Sigmoid colon (tissue), 7 donors: ENCODE data around the gene SKOR1. TPM values are rescaled to one million over a fixed set of nuclear protein-coding genes. Genes with fewer than 3 reads are reported as not detected.
A peak's percentile ranks its signal among the peaks of the same experiment; 100 is the strongest.

ENCODE experiments used
- DNase-seq: peaks from one replicate; pipeline ENCODE4 v3.0.0-alpha.2; 2019
- H3K27ac ChIP-seq, 4 donors: fragments of 200-600 bp; sonication (generic); one replicate each; pipeline ENCODE4 v1.5.1; 2016 to 2019; ENCODE audit warnings: mild to moderate bottlenecking in 1 of 4
- H3K27me3 ChIP-seq, 3 donors: fragments of 200-600 bp; sonication (generic); one replicate each; pipeline ENCODE4 v1.5.1; 2019; ENCODE audit warnings: mild to moderate bottlenecking in 1 of 3
- H3K36me3 ChIP-seq, 4 donors: fragments of 200-600 bp; sonication (generic); one replicate each; pipeline ENCODE4 v1.5.1; 2016 to 2019
- H3K4me1 ChIP-seq, 4 donors: fragments of 200-600 bp; sonication (generic); one replicate each; pipeline ENCODE4 v1.5.1; 2017 to 2019
- H3K4me3 ChIP-seq, 4 donors: fragments of 200-600 bp; sonication (generic); one replicate each; pipeline ENCODE4 v1.5.1; 2017 to 2019; ENCODE audit warnings: mild to moderate bottlenecking in 2 of 4, moderate library complexity in 1 of 4
- H3K9me3 ChIP-seq, 4 donors: fragments of 200-600 bp in 3 of 4; sonication (generic) in 3 of 4; one replicate each; pipeline versions ENCODE4 v1.5.1 to v1.6.1; 2013 to 2019
- EP300 ChIP-seq, 4 donors: sonication (generic); formaldehyde crosslinking; IDR thresholded peaks; one replicate each; pipeline ENCODE4 v1.6.1; 2017; ENCODE audit warnings: antibody characterized with exemption in 4 of 4
- POLR2A ChIP-seq, 2 donors: fragments of 450-650 bp; IDR thresholded peaks; one replicate each; pipeline ENCODE4 v1.6.1; 2016; ENCODE audit warnings: antibody characterized with exemption in 2 of 2, mild to moderate bottlenecking in 2 of 2, moderate library complexity in 2 of 2
- POLR2AphosphoS5 ChIP-seq, 4 donors: sonication (generic); formaldehyde crosslinking; IDR thresholded peaks; one replicate each; pipeline ENCODE4 v1.6.1; 2017; ENCODE audit warnings: antibody characterized with exemption in 4 of 4
- WGBS, 2 donors: extraction: QIAGEN DNeasy Blood & Tissue Kit; methylation state at CpG; one replicate each; pipeline ENCODE4 v1.1.7; 2013; 5-methylcytosine and 5-hydroxymethylcytosine counted together
- intact Hi-C: fragments of 100-400 bp; cut with DNase I; formaldehyde crosslinking; loops from one replicate; pipeline ENCODE4 v1.15.1; 2023
- polyA plus RNA-seq, 3 donors: library from polyadenylated mRNA; stranded (reverse); fragments of 200-250 nt; gene quantifications; one replicate each; pipeline ENCODE4 v1.2.3, GENCODE V29; 2013
- total RNA-seq, 4 donors: library from RNA; depleted of rRNA; stranded (reverse); fragments of >200 nt; gene quantifications; one replicate each; pipeline ENCODE4 v1.1.0, GENCODE V29; 2016
- TF ChIP-seq, protein P1 (sequence below), 4 experiments: fragments of 450-650 bp in 3 of 4; fragments of 200-600 bp in 1 of 4; IDR thresholded peaks; one replicate each; pipeline ENCODE4 v1.5.1; 2016 to 2019; ENCODE audit warnings: antibody characterized with exemption in 4 of 4, mild to moderate bottlenecking in 3 of 4, moderate library complexity in 2 of 4
- donor health status: healthy with polysubstance abuse.
- donor health status: Bipolar disorder and iron deficiency.
- donor health status: healthy.

The SKOR1 gene
- total and polyA plus RNA-seq, 7 donors = 0.25 to 1.6 (median 1.0) TPM; not detected in 3

DNA sequence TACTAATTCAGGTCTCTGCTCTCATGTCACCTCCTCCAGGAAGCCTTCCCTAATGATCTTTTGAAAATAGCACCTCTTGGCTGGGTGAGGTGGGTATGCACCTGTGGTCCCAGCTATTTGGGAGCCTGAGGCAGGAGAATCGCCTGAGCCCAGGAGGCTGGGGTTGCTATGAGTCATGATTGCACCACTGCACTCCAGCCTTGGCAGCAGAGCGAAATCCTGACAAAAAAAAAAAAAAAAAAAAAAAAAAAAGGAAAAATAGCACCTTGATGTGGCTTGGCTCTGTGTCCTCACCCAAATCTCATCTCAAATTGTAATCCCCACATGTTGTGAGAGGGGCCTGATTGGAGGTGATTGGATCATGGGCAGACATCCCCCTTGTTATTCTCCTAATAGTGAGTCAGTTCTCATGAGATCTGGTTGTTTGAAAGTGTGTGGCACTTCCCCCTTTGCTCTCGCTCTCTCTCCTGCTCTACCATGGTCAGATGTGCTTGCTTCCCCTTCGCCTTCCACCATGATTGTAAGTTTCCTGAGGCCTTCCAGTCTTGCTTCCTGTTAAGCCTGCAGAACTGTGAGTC, 25.8 kb downstream of the SKOR1 start:
- H3K4me3 ChIP-seq = no peak overlapping the region
- peaks cover 0 to 6% (median 0%) of the 10 kb centered on the region in 4 donors for H3K9me3 ChIP-seq
- TF ChIP-seq POLR2A (IDR thresholded peaks at IDR 0.05) (no peak), POLR2AphosphoS5 (IDR thresholded peaks at IDR 0.05) (no peak), EP300 (IDR thresholded peaks at IDR 0.05) (no peak)
- TF ChIP-seq, protein P1, sequence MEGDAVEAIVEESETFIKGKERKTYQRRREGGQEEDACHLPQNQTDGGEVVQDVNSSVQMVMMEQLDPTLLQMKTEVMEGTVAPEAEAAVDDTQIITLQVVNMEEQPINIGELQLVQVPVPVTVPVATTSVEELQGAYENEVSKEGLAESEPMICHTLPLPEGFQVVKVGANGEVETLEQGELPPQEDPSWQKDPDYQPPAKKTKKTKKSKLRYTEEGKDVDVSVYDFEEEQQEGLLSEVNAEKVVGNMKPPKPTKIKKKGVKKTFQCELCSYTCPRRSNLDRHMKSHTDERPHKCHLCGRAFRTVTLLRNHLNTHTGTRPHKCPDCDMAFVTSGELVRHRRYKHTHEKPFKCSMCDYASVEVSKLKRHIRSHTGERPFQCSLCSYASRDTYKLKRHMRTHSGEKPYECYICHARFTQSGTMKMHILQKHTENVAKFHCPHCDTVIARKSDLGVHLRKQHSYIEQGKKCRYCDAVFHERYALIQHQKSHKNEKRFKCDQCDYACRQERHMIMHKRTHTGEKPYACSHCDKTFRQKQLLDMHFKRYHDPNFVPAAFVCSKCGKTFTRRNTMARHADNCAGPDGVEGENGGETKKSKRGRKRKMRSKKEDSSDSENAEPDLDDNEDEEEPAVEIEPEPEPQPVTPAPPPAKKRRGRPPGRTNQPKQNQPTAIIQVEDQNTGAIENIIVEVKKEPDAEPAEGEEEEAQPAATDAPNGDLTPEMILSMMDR (IDR thresholded peaks at IDR 0.05) = no peak
- WGBS, 2 donors = 71 to 80% methylated on average over 4 of the region's 4 CpGs
- H3K27ac ChIP-seq = no peak overlapping the region
- H3K27me3 ChIP-seq = no peaks in the 10 kb centered on the region
- peak; percentile 75 for DNase-seq
- intact Hi-C loops = no loop called here
- H3K4me1 ChIP-seq = peaks cover 0 to 25% (median 8%) of the 10 kb centered on the region in 4 donors
- H3K36me3 ChIP-seq = no peaks in the 10 kb centered on the region

DNA sequence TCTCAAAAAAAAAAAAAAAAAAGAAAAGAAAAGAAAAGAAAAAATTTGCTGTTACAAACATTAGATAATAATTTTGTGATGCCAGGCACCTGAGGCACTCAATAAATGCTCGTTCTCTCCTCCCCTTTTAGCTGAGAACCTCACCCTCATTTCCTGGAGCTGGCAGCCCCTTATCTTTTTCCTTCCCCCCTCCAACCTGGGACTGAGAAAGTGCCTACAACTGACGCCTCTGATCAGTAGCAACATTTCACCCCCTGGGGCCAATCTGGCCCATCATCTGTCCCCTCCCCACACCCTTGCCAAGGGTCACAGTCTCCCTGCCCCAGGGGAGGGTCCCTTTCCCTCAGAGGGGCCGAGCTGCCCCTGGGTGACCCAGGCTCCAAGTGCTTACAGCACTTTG, 27.1 kb downstream of the SKOR1 start:
- TF ChIP-seq POLR2AphosphoS5 (IDR thresholded peaks at IDR 0.05) (no peak), EP300 (IDR thresholded peaks at IDR 0.05) (no peak), POLR2A (IDR thresholded peaks at IDR 0.05) (no peak)
- TF ChIP-seq, protein P1 (IDR thresholded peaks at IDR 0.05) = no peak
- Histone ChIP-seq H3K4me1 (peaks cover 0 to 34% (median 9%) of the 10 kb centered on the region in 4 donors), H3K36me3 (no peaks in the 10 kb centered on the region), H3K9me3 (peaks cover 0 to 6% (median 0%) of the 10 kb centered on the region in 4 donors), H3K4me3 (no peak overlapping the region), H3K27ac (no peak overlapping the region), H3K27me3 (no peaks in the 10 kb centered on the region)
- DNase-seq = no peak
- intact Hi-C loops = no loop called here
- WGBS, 2 donors = 81 to 82% methylated on average over 3 of the region's 3 CpGs

DNA sequence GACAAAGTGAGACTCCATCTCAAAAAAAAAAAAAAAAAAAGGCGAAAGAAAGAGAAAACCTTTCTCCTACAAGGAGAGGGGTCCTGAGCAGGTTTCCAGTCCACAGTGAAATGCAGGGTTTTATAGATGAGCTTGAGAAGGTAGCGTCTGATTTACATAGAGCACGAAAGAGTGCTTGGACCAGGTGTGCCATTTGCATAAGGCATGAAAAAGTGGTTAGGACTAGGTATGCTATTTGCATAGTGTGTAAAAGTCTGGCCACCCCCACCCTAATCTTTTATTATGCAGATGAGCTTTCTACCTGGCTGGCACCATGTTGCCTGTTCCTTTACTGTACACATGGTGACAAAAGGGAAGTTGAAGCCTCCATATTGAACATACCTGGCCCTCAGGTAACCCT, 28.1 kb downstream of the SKOR1 start:
- no peaks in the 10 kb centered on the region for H3K27me3 ChIP-seq
- no peak overlapping the region for H3K27ac ChIP-seq
- TF ChIP-seq, protein P1 (IDR thresholded peaks at IDR 0.05) = no peak
- TF ChIP-seq POLR2A (IDR thresholded peaks at IDR 0.05) = no peak
- no peak for TF ChIP-seq EP300 (IDR thresholded peaks at IDR 0.05)
- TF ChIP-seq POLR2AphosphoS5 (IDR thresholded peaks at IDR 0.05) = no peak
- WGBS, 2 donors = 84 to 89% methylated on average over 3 of the region's 3 CpGs
- no peaks in the 10 kb centered on the region for H3K36me3 ChIP-seq
- no peak overlapping the region for H3K4me3 ChIP-seq
- peaks cover 0 to 6% (median 0%) of the 10 kb centered on the region in 4 donors for H3K9me3 ChIP-seq
- intact Hi-C loops = no loop called here
- H3K4me1 ChIP-seq = peaks cover 0 to 31% (median 7%) of the 10 kb centered on the region in 4 donors
- DNase-seq = no peak

DNA sequence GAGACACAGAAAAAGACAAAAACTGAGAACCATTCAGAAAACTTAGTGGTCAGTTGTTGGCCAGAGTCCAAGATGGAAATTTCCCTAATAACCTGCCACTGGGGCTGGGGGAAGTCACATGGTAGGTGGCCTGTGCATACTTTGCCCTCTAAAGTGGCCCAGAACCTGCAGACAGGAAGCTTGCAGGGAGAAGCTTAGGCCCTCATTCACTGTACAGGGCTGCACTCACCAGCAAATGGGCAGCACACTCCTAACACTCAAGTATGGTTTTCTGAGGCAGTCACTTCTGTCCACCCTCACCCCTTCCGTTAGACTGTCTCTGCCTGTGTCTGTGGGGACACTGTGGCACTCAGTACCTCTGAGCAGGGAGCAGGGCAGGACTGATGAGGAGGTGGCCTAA, 29.0 kb downstream of the SKOR1 start:
- Histone ChIP-seq H3K27ac (no peak overlapping the region), H3K4me1 (peaks cover 0 to 31% (median 7%) of the 10 kb centered on the region in 4 donors), H3K36me3 (no peaks in the 10 kb centered on the region), H3K27me3 (no peaks in the 10 kb centered on the region), H3K9me3 (peaks cover 0 to 4% (median 0%) of the 10 kb centered on the region in 4 donors), H3K4me3 (no peak overlapping the region)
- 94 to 95% methylated on average over 1 of the region's 1 CpG for WGBS, 2 donors
- TF ChIP-seq EP300 (IDR thresholded peaks at IDR 0.05) (no peak), POLR2A (IDR thresholded peaks at IDR 0.05) (no peak), POLR2AphosphoS5 (IDR thresholded peaks at IDR 0.05) (no peak)
- TF ChIP-seq, protein P1 (IDR thresholded peaks at IDR 0.05) = no peak
- intact Hi-C loops = no loop called here
- no peak for DNase-seq

DNA sequence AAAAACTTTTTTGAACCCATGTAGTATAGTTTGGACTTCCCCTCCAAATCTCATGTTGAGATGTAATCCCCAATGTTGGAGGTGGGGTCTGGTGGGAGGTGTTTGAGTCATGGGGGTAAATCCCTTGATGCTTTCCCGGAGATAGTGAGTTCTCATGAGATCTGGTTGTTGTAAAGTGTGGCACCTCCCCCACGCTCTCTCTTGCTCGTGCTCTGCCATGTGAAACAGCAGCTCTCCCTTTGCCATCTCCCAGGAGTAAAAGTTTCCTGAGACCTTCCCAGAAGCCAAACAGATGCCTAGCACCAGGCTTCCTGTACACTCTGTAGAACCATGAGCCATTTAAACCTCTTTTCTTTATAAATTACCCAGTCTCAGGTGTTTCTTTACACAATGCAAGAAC, 30.5 kb downstream of the SKOR1 start:
- 70 to 84% methylated on average over 3 of the region's 3 CpGs for WGBS, 2 donors
- Histone ChIP-seq H3K27ac (peak overlapping the region in 1 of 4 donors; percentile 38), H3K9me3 (no peaks in the 10 kb centered on the region), H3K36me3 (no peaks in the 10 kb centered on the region), H3K4me1 (peaks cover 0 to 26% (median 4%) of the 10 kb centered on the region in 4 donors), H3K27me3 (no peaks in the 10 kb centered on the region), H3K4me3 (no peak overlapping the region)
- no peak for DNase-seq
- intact Hi-C loops = no loop called here
- TF ChIP-seq EP300 (IDR thresholded peaks at IDR 0.05) = no peak
